Panc1 (cell line): ENCODE measurements around the gene APCDD1L.

Source experiments
- CTCF ChIP-seq: fragments of 450-650 bp; IDR thresholded peaks from 2 replicates; pipeline ENCODE4 v1.5.1; 2017; ENCODE audit warnings: mild to moderate bottlenecking
- POLR2AphosphoS5 ChIP-seq: IDR thresholded peaks from 2 replicates; pipeline ENCODE4 v1.6.1; 2012; ENCODE audit warnings: mild to moderate bottlenecking, low read depth, low read length, moderate library complexity

- TF ChIP-seq CTCF (no peak), POLR2AphosphoS5 (no peak)
Measured at GRCh38 chr20:58552366-58552934, 37.3 kb upstream of the APCDD1L start.
